GM12878 (cell line): ENCODE data around the gene ITPR3. TPM values are rescaled to one million over a fixed set of nuclear protein-coding genes. Genes with fewer than 3 reads are reported as not detected.

Experiments
- ATAC-seq: fragments of 200-7000 bp; cut with Tn5 transposase; 3 replicates; pipeline ENCODE4 v1.9.1; 2020; ENCODE audit warnings: mild to moderate bottlenecking, moderate library complexity
- BruUV-seq: library from RNA; stranded (reverse); fragments of 400-500 nt; replicated peaks from 2 replicates; lab custom pipeline; 2021; lab: Mats Ljungman, UMichigan
- CTCF ChIA-PET: fragments of 300-600 bp; sonication (Branson Sonifier 250); formaldehyde crosslinking; extraction: SDS; loops from one replicate; lab custom pipeline; 2021; ENCODE audit warnings: inconsistent platforms; lab: Yijun Ruan, JAX
- POLR2A ChIA-PET: fragments of 350-600 bp; formaldehyde crosslinking; extraction: SDS; loops from one replicate; lab custom pipeline; 2021; ENCODE audit warnings: inconsistent platforms; lab: Charles Lee
- RAD21 ChIA-PET: fragments of 300-600 bp; sonication (Branson Sonifier 250); formaldehyde crosslinking; loops from one replicate; lab custom pipeline; 2023; ENCODE audit warnings: antibody characterized with exemption; ENCODE audit not compliant: unreplicated experiment; lab: Charles Lee
- SMC1A ChIA-PET: fragments of 300-600 bp; sonication (Branson Sonifier 250); formaldehyde crosslinking; loops from one replicate; lab custom pipeline; 2023; ENCODE audit not compliant: unreplicated experiment, uncharacterized antibody; lab: Charles Lee
- DNase-seq: peaks from one replicate; pipeline ENCODE4 v3.0.0-alpha.2; 2011; ENCODE audit warnings: low read depth, low spot score
- FAIRE-seq: peaks from 3 replicates; lab custom pipeline; 2011; peaks lifted over from hg19 to GRCh38; lab: Jason Lieb, UNC
- H2AFZ ChIP-seq: 2 replicates; pipeline ENCODE4 v1.6.0; 2011; ENCODE audit warnings: low read depth, low read length, control low read depth; ENCODE audit not compliant: control insufficient read depth
- H3K27ac ChIP-seq: 2 replicates; pipeline ENCODE4 v1.5.1; 2011; ENCODE audit warnings: control low read depth; ENCODE audit not compliant: control insufficient read depth, insufficient read depth
- H3K27me3 ChIP-seq, 2 experiments: replicated peaks in 1 of 2; 2 replicates each; pipeline versions ENCODE4 v1.6.0 to v1.6.1; 2011; ENCODE audit warnings: low read length in 1 of 2; ENCODE audit not compliant: control insufficient read depth in 2 of 2, insufficient read depth in 2 of 2
- H3K36me3 ChIP-seq, 2 experiments: 2 replicates each; pipeline ENCODE4 v1.5.1; 2011; ENCODE audit warnings: low read length in 1 of 2; ENCODE audit not compliant: control insufficient read depth in 2 of 2, insufficient read depth in 2 of 2
- H3K4me1 ChIP-seq: 2 replicates; pipeline ENCODE4 v1.6.1; 2011; ENCODE audit warnings: mild to moderate bottlenecking, low read length, moderate library complexity, mixed read lengths; ENCODE audit not compliant: control insufficient read depth, insufficient read depth
- H3K4me2 ChIP-seq: 2 replicates; pipeline ENCODE4 v1.6.0; 2011; ENCODE audit warnings: control low read depth; ENCODE audit not compliant: control insufficient read depth, insufficient read depth
- H3K4me3 ChIP-seq: fragments of 200-600 bp; sonication (generic); 2 replicates; pipeline ENCODE4 v1.5.1; 2016
- H3K79me2 ChIP-seq: 2 replicates; pipeline ENCODE4 v1.6.0; 2011; ENCODE audit warnings: low read length; ENCODE audit not compliant: control insufficient read depth, insufficient read depth
- H3K9ac ChIP-seq: 2 replicates; pipeline ENCODE4 v1.8.0; 2011; ENCODE audit warnings: low read length, control low read depth, mixed read lengths; ENCODE audit not compliant: control insufficient read depth, insufficient read depth
- H3K9me3 ChIP-seq: replicated peaks from 3 replicates; pipeline ENCODE4 v1.5.1; 2011; ENCODE audit warnings: mild to moderate bottlenecking, low read length; ENCODE audit not compliant: control insufficient read depth, insufficient read depth
- H4K20me1 ChIP-seq: 2 replicates; pipeline ENCODE4 v1.6.0; 2011; ENCODE audit not compliant: control insufficient read depth, insufficient read depth
- ATF7 ChIP-seq: fragments of 450-650 bp; IDR thresholded peaks from 2 replicates; pipeline ENCODE4 v1.6.1; 2016; ENCODE audit warnings: low read depth, mild to moderate bottlenecking
- FOXM1 ChIP-seq: IDR thresholded peaks from 2 replicates; pipeline ENCODE4 v1.6.1; 2012; ENCODE audit warnings: low read depth, mild to moderate bottlenecking, inconsistent platforms, low read length, moderate library complexity
- IKZF1 ChIP-seq: fragments of 450-650 bp; conservative IDR thresholded peaks from 2 replicates; pipeline ENCODE4 v1.6.1; 2017; ENCODE audit warnings: antibody characterized with exemption, mild to moderate bottlenecking
- IKZF2 ChIP-seq, 2 experiments: fragments of 450-650 bp; IDR thresholded peaks; 2 replicates each; pipeline ENCODE4 v1.6.1; 2017; ENCODE audit warnings: mild to moderate bottlenecking in 2 of 2, moderate library complexity in 2 of 2
- MXI1 ChIP-seq: fragments of 150-350 bp; IDR thresholded peaks from 2 replicates; pipeline ENCODE4 v1.6.1; 2011; ENCODE audit warnings: low read depth, mild to moderate bottlenecking, inconsistent platforms, low read length, improper control_type of control experiment
- PAX5 ChIP-seq: IDR thresholded peaks from 2 replicates; pipeline ENCODE4 v1.6.1; 2011; ENCODE audit warnings: low read depth, low read length, borderline replicate concordance
- PKNOX1 ChIP-seq: fragments of 450-650 bp; IDR thresholded peaks from 2 replicates; pipeline ENCODE4 v1.6.1; 2016; ENCODE audit warnings: mild to moderate bottlenecking
- PML ChIP-seq: IDR thresholded peaks from 2 replicates; pipeline ENCODE4 v1.6.1; 2012; ENCODE audit warnings: low read length, inconsistent platforms
- RAD51 ChIP-seq: fragments of 450-650 bp; IDR thresholded peaks from 2 replicates; pipeline ENCODE4 v1.6.1; 2016; ENCODE audit warnings: moderate library complexity, mild to moderate bottlenecking, inconsistent platforms
- SIN3A ChIP-seq: IDR thresholded peaks from 2 replicates; pipeline ENCODE4 v1.6.1; 2012; ENCODE audit warnings: low read depth, low read length, improper control_type of control experiment
- ZNF384 ChIP-seq: IDR thresholded peaks from 2 replicates; pipeline ENCODE4 v1.6.1; 2012; ENCODE audit warnings: low read depth, mild to moderate bottlenecking, low read length, improper control_type of control experiment, borderline replicate concordance
- WGBS: methylation state at CpG from one replicate; pipeline ENCODE4 v1.1.6; 2016; ENCODE audit warnings: low lambda C conversion rate; ENCODE audit not compliant: insufficient replicate concordance, insufficient coverage; ENCODE audit errors: missing lambda C conversion rate; 5-methylcytosine and 5-hydroxymethylcytosine counted together
- in situ Hi-C: fragments of 300-500 bp; cut with MboI; formaldehyde crosslinking; loops from 9 replicates; pipeline ENCODE4 v1.14.3; 2018; ENCODE audit warnings: mixed read lengths
- intact Hi-C: fragments of 100-400 bp; cut with micrococcal nuclease; formaldehyde crosslinking; loops from one replicate; pipeline ENCODE4 v1.14.2; 2022; ENCODE audit not compliant: unreplicated experiment
- polyA plus RNA-seq, 11 experiments: library from polyadenylated mRNA; depleted of rRNA in 4 of 11; unstranded in 6 of 11; stranded (reverse) in 5 of 11; fragments of >200 nt; fragmentation: Nextera tagmentation in 4 of 11; fragmentation: Illumina TruSeq in 1 of 11; extraction: Ambion mirVana in 4 of 11; extraction: Trizol in 1 of 11; gene quantifications; 1 replicate in 1 of 11; 2 replicates in 10 of 11; pipeline versions ENCODE4 v1.2.1 to v1.2.3, GENCODE V29; 2011 to 2016; ENCODE audit warnings: inconsistent platforms in 2 of 11, missing spikeins in 2 of 11, low read depth in 1 of 11
- total RNA-seq, 4 experiments: library from RNA; depleted of rRNA in 3 of 4; stranded (reverse); fragments of >200 nt in 3 of 4; fragmentation: Illumina TruSeq in 1 of 4; extraction: Trizol in 1 of 4; gene quantifications; 2 replicates each; pipeline versions ENCODE4 v1.2.1 to v1.2.3, GENCODE V29; 2013 to 2021
- TF ChIP-seq, protein P1 (sequence below): fragments of 450-650 bp; IDR thresholded peaks from 2 replicates; pipeline ENCODE4 v1.6.1; 2017; ENCODE audit warnings: low read depth, mild to moderate bottlenecking, moderate library complexity
- TF ChIP-seq, protein P2 (sequence below): IDR thresholded peaks from 2 replicates; pipeline ENCODE4 v1.6.1; 2012; ENCODE audit warnings: mild to moderate bottlenecking, low read depth, low read length

The ITPR3 gene
- total and polyA plus RNA-seq, 10 of the 15 experiments (the other 5 are each of a cell fraction or from before 2014, with no cell fraction given) = 0.32 to 34.0 (median 11.9) TPM

GRCh38 chr6:33622456-33623431 is 1.6 kb downstream of the ITPR3 start:
- no peaks in the 10 kb centered on the region for H3K9me3 ChIP-seq
- peaks cover 45% of the 10 kb centered on the region for H3K79me2 ChIP-seq
- peak overlapping the region; percentile 96 for H3K9ac ChIP-seq
- H3K27me3 ChIP-seq = no peaks in the 10 kb centered on the region
- H3K27ac ChIP-seq = peak overlapping the region; percentile 5; the same call in 1 of the 2 replicates
- H2AFZ ChIP-seq = no peak overlapping the region
- WGBS = 36% methylated on average over 11 of the region's 12 CpGs
- peak overlapping the region; percentile 86 for H3K4me3 ChIP-seq
- peak; percentile 25 for ATAC-seq
- H4K20me1 ChIP-seq = no peaks in the 10 kb centered on the region
- in situ Hi-C loops (no loop called here), intact Hi-C loops (no loop called here)
- peak overlapping the region; percentile 81 for H3K4me2 ChIP-seq
- FAIRE-seq = no peak
- H3K36me3 ChIP-seq = peaks cover 0 to 2% of the 10 kb centered on the region in 2 experiments; a peak in 2 of 4 replicates
- no TSS peak for BruUV-seq
- ChIA-PET SMC1A (interaction anchor here (0.6 to 4.9 kb wide), 6 partner anchors 12 to 704 kb away, joined by 3 to 20 read pairs (median 4); partner anchors contain the start of gene UQCC2), RAD21 (interaction anchor here (0.6 to 3.1 kb wide), 10 partner anchors 11 to 1529 kb away, joined by 3 to 19 read pairs (median 6); partner anchors contain the start of gene BAK1), CTCF (interaction anchor here (0.5 to 6.0 kb wide), 9 partner anchors 10 to 404 kb away, joined by 3 to 31 read pairs (median 7); partner anchors contain the start of genes BAK1 and UQCC2), POLR2A (interaction anchor here (0.6 to 2.2 kb wide), 11 partner anchors 9 to 200 kb away, joined by 3 to 11 read pairs (median 4); partner anchors contain the start of genes BAK1 and UQCC2)
- H3K4me1 ChIP-seq = peaks cover 15% of the 10 kb centered on the region
- TF ChIP-seq, protein P1, sequence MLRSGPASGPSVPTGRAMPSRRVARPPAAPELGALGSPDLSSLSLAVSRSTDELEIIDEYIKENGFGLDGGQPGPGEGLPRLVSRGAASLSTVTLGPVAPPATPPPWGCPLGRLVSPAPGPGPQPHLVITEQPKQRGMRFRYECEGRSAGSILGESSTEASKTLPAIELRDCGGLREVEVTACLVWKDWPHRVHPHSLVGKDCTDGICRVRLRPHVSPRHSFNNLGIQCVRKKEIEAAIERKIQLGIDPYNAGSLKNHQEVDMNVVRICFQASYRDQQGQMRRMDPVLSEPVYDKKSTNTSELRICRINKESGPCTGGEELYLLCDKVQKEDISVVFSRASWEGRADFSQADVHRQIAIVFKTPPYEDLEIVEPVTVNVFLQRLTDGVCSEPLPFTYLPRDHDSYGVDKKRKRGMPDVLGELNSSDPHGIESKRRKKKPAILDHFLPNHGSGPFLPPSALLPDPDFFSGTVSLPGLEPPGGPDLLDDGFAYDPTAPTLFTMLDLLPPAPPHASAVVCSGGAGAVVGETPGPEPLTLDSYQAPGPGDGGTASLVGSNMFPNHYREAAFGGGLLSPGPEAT = peak; percentile 57; the same call in 1 of the 2 replicates
- TF ChIP-seq FOXM1 (no peak), RAD51 (0 out of 2 replicates have a peak, but pooled peaks have one; percentile 28), PAX5 (no peak), ATF7 (0 out of 2 replicates have a peak, but pooled peaks have one; percentile 36), PKNOX1 (0 out of 2 replicates have a peak, but pooled peaks have one; percentile 4), PML (no peak), IKZF1 (peak; percentile 51; the same call in 1 of the 2 replicates), ZNF384 (peak; percentile 83), IKZF2 (IDR thresholded peaks at IDR 0.05) (peak; percentile 17 to 32; a peak in 1 of 4 replicates), MXI1 (0 out of 2 replicates have a peak, but pooled peaks have one; percentile 21), SIN3A (0 out of 2 replicates have a peak, but pooled peaks have one; percentile 32)
- TF ChIP-seq, protein P2, sequence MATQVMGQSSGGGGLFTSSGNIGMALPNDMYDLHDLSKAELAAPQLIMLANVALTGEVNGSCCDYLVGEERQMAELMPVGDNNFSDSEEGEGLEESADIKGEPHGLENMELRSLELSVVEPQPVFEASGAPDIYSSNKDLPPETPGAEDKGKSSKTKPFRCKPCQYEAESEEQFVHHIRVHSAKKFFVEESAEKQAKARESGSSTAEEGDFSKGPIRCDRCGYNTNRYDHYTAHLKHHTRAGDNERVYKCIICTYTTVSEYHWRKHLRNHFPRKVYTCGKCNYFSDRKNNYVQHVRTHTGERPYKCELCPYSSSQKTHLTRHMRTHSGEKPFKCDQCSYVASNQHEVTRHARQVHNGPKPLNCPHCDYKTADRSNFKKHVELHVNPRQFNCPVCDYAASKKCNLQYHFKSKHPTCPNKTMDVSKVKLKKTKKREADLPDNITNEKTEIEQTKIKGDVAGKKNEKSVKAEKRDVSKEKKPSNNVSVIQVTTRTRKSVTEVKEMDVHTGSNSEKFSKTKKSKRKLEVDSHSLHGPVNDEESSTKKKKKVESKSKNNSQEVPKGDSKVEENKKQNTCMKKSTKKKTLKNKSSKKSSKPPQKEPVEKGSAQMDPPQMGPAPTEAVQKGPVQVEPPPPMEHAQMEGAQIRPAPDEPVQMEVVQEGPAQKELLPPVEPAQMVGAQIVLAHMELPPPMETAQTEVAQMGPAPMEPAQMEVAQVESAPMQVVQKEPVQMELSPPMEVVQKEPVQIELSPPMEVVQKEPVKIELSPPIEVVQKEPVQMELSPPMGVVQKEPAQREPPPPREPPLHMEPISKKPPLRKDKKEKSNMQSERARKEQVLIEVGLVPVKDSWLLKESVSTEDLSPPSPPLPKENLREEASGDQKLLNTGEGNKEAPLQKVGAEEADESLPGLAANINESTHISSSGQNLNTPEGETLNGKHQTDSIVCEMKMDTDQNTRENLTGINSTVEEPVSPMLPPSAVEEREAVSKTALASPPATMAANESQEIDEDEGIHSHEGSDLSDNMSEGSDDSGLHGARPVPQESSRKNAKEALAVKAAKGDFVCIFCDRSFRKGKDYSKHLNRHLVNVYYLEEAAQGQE = 0 out of 2 replicates have a peak, but pooled peaks have one; percentile 11
- peak; percentile 36 for DNase-seq
